NCI-H82 treated with DMSO at 0.1 percent for 48 hours (cell line): ENCODE measurements around the gene GNB2.
"Not testable (repeated sequence)": the region's sequence is repeated elsewhere in the genome, so short reads cannot be mapped to it uniquely, and the experiment has no call there.

Experiments
- DNase-seq: peaks from one replicate; lab custom pipeline; 2025; ENCODE audit not compliant: unreplicated experiment; lab: John Stamatoyannopoulos, UW

The GNB2 gene

GRCh38 chr7:100662194-100662776 lies 11.3 kb upstream of the GNB2 start:
- DNase-seq: not testable (repeated sequence)

- DNase-seq: no peak
Observed at GRCh38 chr7:100665168-100665726, 8.3 kb upstream of the GNB2 start.

GRCh38 chr7:100667331-100668068 lies 6.0 kb upstream of the GNB2 start:
- DNase-seq: no peak

- no peak for DNase-seq
Observed at GRCh38 chr7:100668069-100668449, 5.5 kb upstream of the GNB2 start.

- not testable (repeated sequence) for DNase-seq
Observed at GRCh38 chr7:100669106-100669505, 4.4 kb upstream of the GNB2 start.

- no peak for DNase-seq
Observed at GRCh38 chr7:100670074-100670473, 3.5 kb upstream of the GNB2 start.

GRCh38 chr7:100671353-100672327 lies 1.9 kb upstream of the GNB2 start:
- no peak for DNase-seq

- DNase-seq: no peak
Observed at GRCh38 chr7:100673942-100674410, 436 bp downstream of the GNB2 start.

GRCh38 chr7:100674411-100675104 lies 1.0 kb downstream of the GNB2 start:
- DNase-seq: no peak

- no peak for DNase-seq
Observed at GRCh38 chr7:100675105-100675451, 1.5 kb downstream of the GNB2 start.

GRCh38 chr7:100675581-100676350 lies 2.2 kb downstream of the GNB2 start:
- no peak for DNase-seq

- no peak for DNase-seq
Observed at GRCh38 chr7:100676501-100677306, 3.2 kb downstream of the GNB2 start.

- DNase-seq: no peak
Observed at GRCh38 chr7:100677308-100678267, 4.0 kb downstream of the GNB2 start.

GRCh38 chr7:100678291-100678984 lies 4.9 kb downstream of the GNB2 start:
- DNase-seq: no peak

- no peak for DNase-seq
Observed at GRCh38 chr7:100679129-100679926, 5.8 kb downstream of the GNB2 start.

GRCh38 chr7:100679927-100680575 lies 6.5 kb downstream of the GNB2 start:
- no peak for DNase-seq
